Activated CD8-positive, alpha-beta memory T cell treated with anti-CD3 and anti-CD28 coated beads, Interleukin-2, amount 10 ng/mL, durations not matched to agents 7 days and 5 days (primary cell): ENCODE measurements around the gene GSE1. TPM values are rescaled to one million over a fixed set of nuclear protein-coding genes. Genes with fewer than 3 reads are reported as not detected.

Experiments used
- ATAC-seq: fragments of 150-1000 bp; cut with Tn5 transposase; one replicate; pipeline ENCODE4 v1.10.0; 2021; ENCODE audit warnings: moderate library complexity
- CTCF ChIA-PET: fragments of 350-600 bp; sonication (Branson Sonifier 250); formaldehyde crosslinking; loops from one replicate; lab custom pipeline; 2021; ENCODE audit warnings: antibody characterized with exemption; lab: Charles Lee
- DNase-seq: peaks from one replicate; pipeline ENCODE4 v3.0.0-alpha.2; 2020
- H3K27ac Mint-ChIP-seq: one replicate; pipeline ENCODE4 v1.8.0; 2021; ENCODE audit warnings: mild to moderate bottlenecking, mixed read lengths
- H3K27me3 Mint-ChIP-seq: one replicate; pipeline ENCODE4 v1.8.0; 2021; ENCODE audit warnings: mixed read lengths
- H3K36me3 Mint-ChIP-seq: one replicate; pipeline ENCODE4 v1.8.0; 2021; ENCODE audit warnings: mild to moderate bottlenecking, mixed read lengths
- H3K4me1 Mint-ChIP-seq: one replicate; pipeline ENCODE4 v1.8.0; 2021; ENCODE audit warnings: mixed read lengths
- H3K4me3 Mint-ChIP-seq: one replicate; pipeline ENCODE4 v1.8.0; 2021; ENCODE audit warnings: mild to moderate bottlenecking, moderate library complexity, mixed read lengths
- H3K9me3 Mint-ChIP-seq: one replicate; pipeline ENCODE4 v1.8.0; 2022; ENCODE audit warnings: low read depth, mixed read lengths
- total RNA-seq, 2 experiments: library from RNA; stranded (reverse); gene quantifications; one replicate each; pipeline ENCODE4 v1.2.3, GENCODE V29; 2021

Gene GSE1
- total RNA-seq, 2 experiments from 2014 or later: 43.1 to 55.1 TPM

GRCh38 chr16:85640585-85640984 is 27.5 kb downstream of the GSE1 start:
- no peak for ATAC-seq

GRCh38 chr16:85641305-85641704 is 28.2 kb downstream of the GSE1 start:
- no peak overlapping the region for H3K27ac Mint-ChIP-seq
- peaks cover 2% of the 10 kb centered on the region for H3K36me3 Mint-ChIP-seq
- H3K27me3 Mint-ChIP-seq: no peaks in the 10 kb centered on the region
- CTCF ChIA-PET: no interaction called here
- H3K9me3 Mint-ChIP-seq: no peaks in the 10 kb centered on the region
- H3K4me1 Mint-ChIP-seq: peaks cover 14% of the 10 kb centered on the region
- H3K4me3 Mint-ChIP-seq: no peak overlapping the region
- ATAC-seq (no peak), DNase-seq (no peak)

More at GRCh38 chr16:85640585-85640984, 27.5 kb downstream of the GSE1 start:
- CTCF ChIA-PET: no interaction called here
- Mint-ChIP-seq H3K27ac (no peak overlapping the region), H3K9me3 (no peaks in the 10 kb centered on the region), H3K27me3 (no peaks in the 10 kb centered on the region), H3K4me3 (no peak overlapping the region), H3K4me1 (peaks cover 12% of the 10 kb centered on the region), H3K36me3 (no peaks in the 10 kb centered on the region)
- DNase-seq: no peak

GRCh38 chr16:85641776-85642176 is 28.7 kb downstream of the GSE1 start:
- CTCF ChIA-PET: no interaction called here

GRCh38 chr16:85642762-85643358 is 29.7 kb downstream of the GSE1 start:
- CTCF ChIA-PET: interaction anchor here (0.6 to 1.6 kb wide), 3 partner anchors 14 to 1517 kb away, joined by 3 to 6 read pairs (median 3); no protein-coding TSS in a partner anchor
- no peaks in the 10 kb centered on the region for H3K27me3 Mint-ChIP-seq

More at GRCh38 chr16:85641776-85642176, 28.7 kb downstream of the GSE1 start:
- Mint-ChIP-seq H3K4me3 (no peak overlapping the region), H3K27ac (no peak overlapping the region), H3K36me3 (peaks cover 2% of the 10 kb centered on the region), H3K4me1 (peaks cover 14% of the 10 kb centered on the region), H3K27me3 (no peaks in the 10 kb centered on the region), H3K9me3 (no peaks in the 10 kb centered on the region)
- DNase-seq (no peak), ATAC-seq (no peak)

GRCh38 chr16:85643631-85644030 is 30.5 kb downstream of the GSE1 start:
- Mint-ChIP-seq H3K4me3 (no peak overlapping the region), H3K27ac (no peak overlapping the region), H3K9me3 (no peaks in the 10 kb centered on the region), H3K27me3 (no peaks in the 10 kb centered on the region), H3K4me1 (peaks cover 14% of the 10 kb centered on the region), H3K36me3 (peaks cover 2% of the 10 kb centered on the region)
- ATAC-seq: no peak
- no peak for DNase-seq
- CTCF ChIA-PET: interaction anchor here (1.3 to 1.6 kb wide), 2 partner anchors 15 to 28 kb away, joined by 3 to 6 read pairs; no protein-coding TSS in a partner anchor

More at GRCh38 chr16:85642762-85643358, 29.7 kb downstream of the GSE1 start:
- DNase-seq: no peak
- no peak for ATAC-seq
- Mint-ChIP-seq H3K4me3 (no peak overlapping the region), H3K4me1 (peaks cover 14% of the 10 kb centered on the region), H3K9me3 (no peaks in the 10 kb centered on the region), H3K36me3 (peaks cover 2% of the 10 kb centered on the region), H3K27ac (no peak overlapping the region)

- H3K27ac Mint-ChIP-seq: no peak overlapping the region
- H3K27me3 Mint-ChIP-seq: no peaks in the 10 kb centered on the region
Measured at GRCh38 chr16:85644093-85644712, 31.1 kb downstream of the GSE1 start.

GRCh38 chr16:85645021-85645589 is 32.0 kb downstream of the GSE1 start:
- Mint-ChIP-seq H3K4me3 (no peak overlapping the region), H3K27me3 (no peaks in the 10 kb centered on the region), H3K4me1 (peaks cover 14% of the 10 kb centered on the region), H3K27ac (no peak overlapping the region), H3K36me3 (peaks cover 2% of the 10 kb centered on the region), H3K9me3 (no peaks in the 10 kb centered on the region)
- DNase-seq (no peak), ATAC-seq (no peak)
- CTCF ChIA-PET: no interaction called here

More at GRCh38 chr16:85644093-85644712, 31.1 kb downstream of the GSE1 start:
- DNase-seq (no peak), ATAC-seq (no peak)
- Mint-ChIP-seq H3K36me3 (peaks cover 2% of the 10 kb centered on the region), H3K9me3 (no peaks in the 10 kb centered on the region), H3K4me3 (no peak overlapping the region), H3K4me1 (peaks cover 14% of the 10 kb centered on the region)
- CTCF ChIA-PET: interaction anchor here (1.3 to 1.6 kb wide), 2 partner anchors 16 to 28 kb away, joined by 3 to 6 read pairs; no protein-coding TSS in a partner anchor

GRCh38 chr16:85646358-85646907 is 33.3 kb downstream of the GSE1 start:
- ATAC-seq: no peak
- Mint-ChIP-seq H3K4me1 (peaks cover 14% of the 10 kb centered on the region), H3K27me3 (no peaks in the 10 kb centered on the region), H3K36me3 (peaks cover 2% of the 10 kb centered on the region), H3K9me3 (no peaks in the 10 kb centered on the region), H3K4me3 (no peak overlapping the region), H3K27ac (no peak overlapping the region)
- DNase-seq: no peak
- CTCF ChIA-PET: interaction anchor here (0.6 kb wide), 1 partner anchor 1210 kb away, joined by 3 read pairs; no protein-coding TSS in a partner anchor

GRCh38 chr16:85646976-85647375 is 33.9 kb downstream of the GSE1 start:
- H3K4me1 Mint-ChIP-seq: peaks cover 14% of the 10 kb centered on the region
- CTCF ChIA-PET: interaction anchor here (0.6 kb wide), 1 partner anchor 1210 kb away, joined by 3 read pairs; no protein-coding TSS in a partner anchor

GRCh38 chr16:85648070-85648714 is 35.1 kb downstream of the GSE1 start:
- Mint-ChIP-seq H3K4me1 (peaks cover 14% of the 10 kb centered on the region), H3K9me3 (no peaks in the 10 kb centered on the region), H3K4me3 (no peak overlapping the region), H3K27me3 (no peaks in the 10 kb centered on the region), H3K27ac (no peak overlapping the region), H3K36me3 (peaks cover 2% of the 10 kb centered on the region)
- CTCF ChIA-PET: interaction anchor here (1.3 to 3.6 kb wide), 2 partner anchors 11 to 32 kb away, joined by 6 to 11 read pairs; no protein-coding TSS in a partner anchor
- ATAC-seq (no peak), DNase-seq (no peak)

More at GRCh38 chr16:85646976-85647375, 33.9 kb downstream of the GSE1 start:
- ATAC-seq: no peak
- Mint-ChIP-seq H3K36me3 (peaks cover 2% of the 10 kb centered on the region), H3K27me3 (no peaks in the 10 kb centered on the region), H3K27ac (no peak overlapping the region), H3K9me3 (no peaks in the 10 kb centered on the region), H3K4me3 (no peak overlapping the region)
- DNase-seq: no peak

GRCh38 chr16:85648805-85649204 is 35.7 kb downstream of the GSE1 start:
- H3K27ac Mint-ChIP-seq: no peak overlapping the region
- H3K4me3 Mint-ChIP-seq: no peak overlapping the region
- DNase-seq: no peak

GRCh38 chr16:85649411-85650134 is 36.5 kb downstream of the GSE1 start:
- no peaks in the 10 kb centered on the region for H3K27me3 Mint-ChIP-seq
- H3K4me1 Mint-ChIP-seq: peaks cover 10% of the 10 kb centered on the region
- H3K36me3 Mint-ChIP-seq: peaks cover 2% of the 10 kb centered on the region
- no peaks in the 10 kb centered on the region for H3K9me3 Mint-ChIP-seq
- CTCF ChIA-PET: interaction anchor here (1.3 to 3.6 kb wide), 2 partner anchors 10 to 33 kb away, joined by 6 to 11 read pairs; no protein-coding TSS in a partner anchor
- H3K4me3 Mint-ChIP-seq: no peak overlapping the region
- DNase-seq (no peak), ATAC-seq (no peak)
- H3K27ac Mint-ChIP-seq: no peak overlapping the region

More at GRCh38 chr16:85648805-85649204, 35.7 kb downstream of the GSE1 start:
- peaks cover 14% of the 10 kb centered on the region for H3K4me1 Mint-ChIP-seq
- CTCF ChIA-PET: interaction anchor here (1.3 to 3.6 kb wide), 2 partner anchors 11 to 32 kb away, joined by 6 to 11 read pairs; no protein-coding TSS in a partner anchor
- no peaks in the 10 kb centered on the region for H3K27me3 Mint-ChIP-seq
- peaks cover 2% of the 10 kb centered on the region for H3K36me3 Mint-ChIP-seq
- no peaks in the 10 kb centered on the region for H3K9me3 Mint-ChIP-seq
- no peak for ATAC-seq
